DOHH2 (cell line): ENCODE results near the gene ARHGAP44.

Experiments
- H3F3A ChIP-seq: fragments of 200-600 bp; sonication (generic), shearing (Covaris generic); 2 replicates; pipeline ENCODE4 v1.6.0; 2016; ENCODE audit warnings: antibody characterized with exemption, mild to moderate bottlenecking; ENCODE audit not compliant: control insufficient read depth, insufficient read depth
- H3K27ac ChIP-seq: fragments of 200-600 bp; sonication (generic); 2 replicates; pipeline ENCODE4 v1.5.1; 2014; ENCODE audit warnings: low read depth, mild to moderate bottlenecking, low read length, moderate library complexity
- H3K27me3 ChIP-seq: fragments of 200-600 bp; sonication (generic); 2 replicates; pipeline ENCODE4 v1.6.1; 2014; ENCODE audit warnings: mild to moderate bottlenecking, low read length, mixed read lengths; ENCODE audit not compliant: control insufficient read depth
- H3K36me3 ChIP-seq: fragments of 200-600 bp; sonication (generic); 2 replicates; pipeline ENCODE4 v1.6.1; 2014; ENCODE audit warnings: mild to moderate bottlenecking, low read length, moderate library complexity, mixed read lengths; ENCODE audit not compliant: control insufficient read depth
- H3K4me1 ChIP-seq: fragments of 200-600 bp; sonication (generic); 2 replicates; pipeline ENCODE4 v1.6.1; 2014; ENCODE audit warnings: mild to moderate bottlenecking, low read length, mixed read lengths; ENCODE audit not compliant: control insufficient read depth
- H3K4me2 ChIP-seq: fragments of 200-600 bp; sonication (generic); 2 replicates; pipeline ENCODE4 v1.6.0; 2014; ENCODE audit warnings: mild to moderate bottlenecking, low read length, moderate library complexity
- H3K4me3 ChIP-seq: fragments of 200-600 bp; sonication (generic); 2 replicates; pipeline ENCODE4 v1.5.1; 2014; ENCODE audit warnings: mild to moderate bottlenecking, low read length, mixed read lengths
- H3K79me2 ChIP-seq: fragments of 200-600 bp; sonication (generic); 2 replicates; pipeline ENCODE4 v1.6.1; 2014; ENCODE audit warnings: mild to moderate bottlenecking, low read length, mixed read lengths; ENCODE audit not compliant: control insufficient read depth
- H3K9me2 ChIP-seq: fragments of 200-600 bp; sonication (generic); replicated peaks from 2 replicates; pipeline ENCODE4 v1.6.1; 2014; ENCODE audit warnings: mild to moderate bottlenecking, low read length, mixed read lengths; ENCODE audit not compliant: control insufficient read depth
- H3K9me3 ChIP-seq: fragments of 200-600 bp; sonication (generic); 2 replicates; pipeline ENCODE4 v1.6.1; 2014; ENCODE audit warnings: antibody characterized with exemption, low read length, mixed read lengths; ENCODE audit not compliant: control insufficient read depth, insufficient read depth
- H4K20me1 ChIP-seq: fragments of 200-600 bp; sonication (generic); 2 replicates; pipeline ENCODE4 v1.6.0; 2014; ENCODE audit warnings: low read depth, mild to moderate bottlenecking, antibody characterized with exemption, low read length, moderate library complexity; ENCODE audit not compliant: control insufficient read depth, insufficient read depth
- EZH2phosphoT487 ChIP-seq: fragments of 200-600 bp; sonication (generic); IDR thresholded peaks from 2 replicates; pipeline ENCODE4 v1.6.1; 2017; ENCODE audit warnings: borderline replicate concordance, mild to moderate bottlenecking, antibody characterized with exemption, low read length, moderate library complexity, mixed read lengths
- TF ChIP-seq, protein P1 (sequence below): fragments of 200-600 bp; sonication (generic); IDR thresholded peaks from one replicate; pipeline ENCODE4 v1.5.1; 2014; ENCODE audit warnings: antibody characterized with exemption, mild to moderate bottlenecking, low read depth, low read length; ENCODE audit not compliant: poor library complexity, severe bottlenecking

Gene ARHGAP44

DNA sequence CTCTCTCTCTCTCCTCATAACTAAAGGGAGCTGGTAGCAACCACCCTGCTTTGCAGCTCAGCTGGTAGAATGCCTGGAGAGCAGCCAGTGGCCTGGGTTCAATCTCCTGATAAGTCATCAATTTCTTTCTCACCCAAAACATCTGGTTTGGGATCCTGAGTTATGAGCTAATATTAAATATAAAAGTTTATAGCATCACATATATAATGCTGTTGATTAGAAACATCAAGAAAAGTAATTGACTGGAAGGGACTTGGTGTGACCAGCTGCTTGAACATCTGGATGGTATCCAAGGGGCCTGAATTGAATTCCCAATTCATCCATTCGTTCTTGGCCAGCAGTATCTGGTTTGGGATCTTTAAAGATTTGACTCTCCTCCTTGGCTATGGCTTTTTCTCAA is 240.8 kb downstream of the ARHGAP44 start:
- H3K4me3 ChIP-seq, result no peak overlapping the region
- no peaks in the 10 kb centered on the region for H3K79me2 ChIP-seq
- H3K27ac ChIP-seq, result no peak overlapping the region
- no peaks in the 10 kb centered on the region for H3K4me1 ChIP-seq
- no peaks in the 10 kb centered on the region for H3K9me3 ChIP-seq
- H4K20me1 ChIP-seq, result no peaks in the 10 kb centered on the region
- no peaks in the 10 kb centered on the region for H3F3A ChIP-seq
- H3K4me2 ChIP-seq, result no peak overlapping the region
- no peaks in the 10 kb centered on the region for H3K36me3 ChIP-seq
- no peaks in the 10 kb centered on the region for H3K9me2 ChIP-seq
- no peak for TF ChIP-seq EZH2phosphoT487
- TF ChIP-seq, protein P1, sequence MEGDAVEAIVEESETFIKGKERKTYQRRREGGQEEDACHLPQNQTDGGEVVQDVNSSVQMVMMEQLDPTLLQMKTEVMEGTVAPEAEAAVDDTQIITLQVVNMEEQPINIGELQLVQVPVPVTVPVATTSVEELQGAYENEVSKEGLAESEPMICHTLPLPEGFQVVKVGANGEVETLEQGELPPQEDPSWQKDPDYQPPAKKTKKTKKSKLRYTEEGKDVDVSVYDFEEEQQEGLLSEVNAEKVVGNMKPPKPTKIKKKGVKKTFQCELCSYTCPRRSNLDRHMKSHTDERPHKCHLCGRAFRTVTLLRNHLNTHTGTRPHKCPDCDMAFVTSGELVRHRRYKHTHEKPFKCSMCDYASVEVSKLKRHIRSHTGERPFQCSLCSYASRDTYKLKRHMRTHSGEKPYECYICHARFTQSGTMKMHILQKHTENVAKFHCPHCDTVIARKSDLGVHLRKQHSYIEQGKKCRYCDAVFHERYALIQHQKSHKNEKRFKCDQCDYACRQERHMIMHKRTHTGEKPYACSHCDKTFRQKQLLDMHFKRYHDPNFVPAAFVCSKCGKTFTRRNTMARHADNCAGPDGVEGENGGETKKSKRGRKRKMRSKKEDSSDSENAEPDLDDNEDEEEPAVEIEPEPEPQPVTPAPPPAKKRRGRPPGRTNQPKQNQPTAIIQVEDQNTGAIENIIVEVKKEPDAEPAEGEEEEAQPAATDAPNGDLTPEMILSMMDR, result no peak
- no peaks in the 10 kb centered on the region for H3K27me3 ChIP-seq

DNA sequence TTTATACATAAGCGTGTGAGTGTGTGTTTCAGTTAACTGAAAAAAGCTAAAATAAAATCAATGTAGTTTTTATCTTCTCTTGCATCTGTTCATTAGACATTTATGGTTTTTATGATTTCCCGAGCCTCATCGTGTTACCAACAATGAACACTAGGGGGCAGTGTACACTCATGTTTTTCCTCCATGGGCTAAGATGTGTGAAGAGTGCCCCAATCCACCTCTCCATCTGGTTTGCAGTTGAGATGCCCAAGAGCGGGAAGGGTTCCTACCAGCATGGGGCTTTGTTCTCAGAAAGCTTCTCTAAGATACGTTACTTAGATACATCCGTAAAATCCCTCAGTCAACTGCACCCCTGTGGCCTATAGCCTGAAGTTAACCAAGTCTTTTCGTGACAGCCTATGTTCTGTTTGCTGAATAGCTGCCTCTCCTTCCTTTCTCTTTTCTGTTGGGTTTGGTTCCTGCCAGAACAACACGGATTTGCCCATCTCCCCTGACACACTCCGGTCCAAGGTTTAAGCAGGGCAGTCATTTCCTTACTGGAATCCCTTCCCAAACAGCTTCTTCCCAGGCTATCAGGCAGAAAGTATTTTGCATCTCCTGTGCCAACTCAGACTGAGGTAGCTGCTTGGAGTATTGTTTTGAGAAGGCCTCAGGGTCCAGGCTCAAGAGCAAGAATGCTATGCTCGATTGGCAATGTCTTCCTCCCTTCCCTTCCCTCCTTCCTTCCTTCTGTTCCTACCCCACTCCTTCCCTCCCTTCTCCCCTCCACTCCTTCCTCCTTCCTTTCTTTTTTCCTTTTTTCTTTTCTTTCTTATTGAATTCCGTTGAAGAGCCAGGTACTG is 241.4 kb downstream of the ARHGAP44 start:
- Histone ChIP-seq H3K9me3 (no peaks in the 10 kb centered on the region), H3K27me3 (no peaks in the 10 kb centered on the region), H4K20me1 (no peaks in the 10 kb centered on the region), H3K27ac (no peak overlapping the region), H3K4me1 (no peaks in the 10 kb centered on the region), H3K79me2 (no peaks in the 10 kb centered on the region), H3K4me2 (no peak overlapping the region), H3K4me3 (no peak overlapping the region), H3K9me2 (no peaks in the 10 kb centered on the region), H3F3A (no peaks in the 10 kb centered on the region), H3K36me3 (no peaks in the 10 kb centered on the region)
- TF ChIP-seq EZH2phosphoT487, result no peak
- TF ChIP-seq, protein P1, result peak; percentile 83

DNA sequence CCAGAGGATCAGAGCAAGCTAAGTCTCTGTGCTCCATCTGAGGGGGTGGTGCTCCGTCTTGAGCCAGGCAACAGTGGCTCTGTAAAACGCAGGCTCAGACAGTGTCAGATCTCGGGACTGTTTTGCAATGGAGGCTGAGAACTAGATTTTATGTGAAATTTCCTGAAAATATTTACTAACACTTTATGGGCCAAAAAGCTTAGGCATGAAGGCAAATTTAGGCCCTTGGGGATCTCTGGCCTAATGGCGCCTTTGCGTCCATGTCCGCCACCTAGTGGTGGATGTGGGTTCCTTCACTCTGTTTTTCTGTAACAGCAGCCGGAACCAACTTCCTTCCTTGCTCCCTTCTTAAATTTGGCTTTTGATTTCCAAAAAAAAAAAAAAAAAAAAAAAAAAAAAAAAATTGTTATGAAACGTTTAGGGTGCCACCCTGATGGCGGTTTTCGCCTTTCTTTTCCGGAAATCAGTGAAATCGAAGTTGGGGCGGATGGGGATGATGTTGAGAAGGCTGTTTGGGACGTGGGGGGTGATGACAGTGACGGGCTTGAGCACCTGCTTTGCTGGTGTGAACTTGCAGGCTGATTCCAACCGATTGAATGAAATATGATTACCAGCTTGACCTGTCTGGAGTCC is 242.5 kb downstream of the ARHGAP44 start:
- no peak overlapping the region for H3K27ac ChIP-seq
- no peaks in the 10 kb centered on the region for H3K4me1 ChIP-seq
- no peak overlapping the region for H3K4me2 ChIP-seq
- TF ChIP-seq, protein P1, result peak; percentile 80
- no peak for TF ChIP-seq EZH2phosphoT487
- H3K9me2 ChIP-seq, result no peaks in the 10 kb centered on the region
- H3K9me3 ChIP-seq, result no peaks in the 10 kb centered on the region
- H3K27me3 ChIP-seq, result no peaks in the 10 kb centered on the region
- no peaks in the 10 kb centered on the region for H4K20me1 ChIP-seq
- no peaks in the 10 kb centered on the region for H3F3A ChIP-seq
- H3K79me2 ChIP-seq, result no peaks in the 10 kb centered on the region
- H3K36me3 ChIP-seq, result no peaks in the 10 kb centered on the region
- no peak overlapping the region for H3K4me3 ChIP-seq
